ENCODE data around the gene CROCC2.

The CROCC2 gene

GRCh38 chr2:240881913-240882312 lies 24.2 kb upstream of the CROCC2 start:
- TF ChIP-seq ELF4 (IDR thresholded peaks at IDR 0.05) (no peak), NFRKB (IDR thresholded peaks at IDR 0.05) (no peak), ZNF384 (IDR thresholded peaks at IDR 0.05) (no peak), FOXM1 (IDR thresholded peaks at IDR 0.05; ENCODE audit: borderline replicate concordance) (no peak), SUZ12 (IDR thresholded peaks at IDR 0.05) (no peak), FOXK2 (IDR thresholded peaks at IDR 0.05) (no peak), TARDBP (IDR thresholded peaks at IDR 0.05) (no peak), SP1 (IDR thresholded peaks at IDR 0.05) (no peak), ARNT (IDR thresholded peaks at IDR 0.05) (no peak), L3MBTL2 (conservative IDR thresholded peaks at IDR 0.05) (no peak), HDGF (IDR thresholded peaks at IDR 0.05; ENCODE audit: borderline replicate concordance) (no peak), FOXA1 (IDR thresholded peaks at IDR 0.05) (no peak), BHLHE40 (IDR thresholded peaks at IDR 0.05; ENCODE audit: borderline replicate concordance) (no peak)
- ChIA-PET POLR2A (no interaction called here), CTCF (no interaction called here)
- no peak for DNase-seq (ENCODE audit: extremely low spot score)

DNA sequence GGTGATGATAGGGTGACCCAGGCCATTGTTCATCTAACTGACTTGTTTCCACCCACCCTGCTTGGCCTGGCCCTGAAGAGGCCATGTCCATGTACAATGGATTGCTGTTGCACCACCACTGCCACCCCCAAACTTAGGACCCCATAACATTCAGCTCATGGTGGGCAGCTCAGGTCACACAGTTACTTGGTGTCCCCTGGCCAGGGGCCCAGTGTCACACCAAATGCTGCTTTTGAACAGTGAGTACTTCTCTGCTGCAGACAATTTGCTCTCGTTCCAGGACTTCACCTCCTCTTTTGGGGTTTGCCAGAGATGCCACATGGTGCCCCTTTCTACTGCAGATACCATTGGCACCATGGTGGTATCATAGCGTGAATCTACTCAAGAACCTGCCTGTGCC lies 21.9 kb upstream of the CROCC2 start:
- no peak for DNase-seq (ENCODE audit: extremely low spot score)
- ChIA-PET POLR2A (no interaction called here), CTCF (no interaction called here)
- no peak for TF ChIP-seq SUZ12 (IDR thresholded peaks at IDR 0.05)
- TF ChIP-seq FOXA1 (IDR thresholded peaks at IDR 0.05): no peak
- TF ChIP-seq, protein P1, sequence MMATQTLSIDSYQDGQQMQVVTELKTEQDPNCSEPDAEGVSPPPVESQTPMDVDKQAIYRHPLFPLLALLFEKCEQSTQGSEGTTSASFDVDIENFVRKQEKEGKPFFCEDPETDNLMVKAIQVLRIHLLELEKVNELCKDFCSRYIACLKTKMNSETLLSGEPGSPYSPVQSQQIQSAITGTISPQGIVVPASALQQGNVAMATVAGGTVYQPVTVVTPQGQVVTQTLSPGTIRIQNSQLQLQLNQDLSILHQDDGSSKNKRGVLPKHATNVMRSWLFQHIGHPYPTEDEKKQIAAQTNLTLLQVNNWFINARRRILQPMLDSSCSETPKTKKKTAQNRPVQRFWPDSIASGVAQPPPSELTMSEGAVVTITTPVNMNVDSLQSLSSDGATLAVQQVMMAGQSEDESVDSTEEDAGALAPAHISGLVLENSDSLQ (IDR thresholded peaks at IDR 0.05): no peak
- no peak for TF ChIP-seq CTBP1 (IDR thresholded peaks at IDR 0.05; ENCODE audit: borderline replicate concordance)
- no peak for TF ChIP-seq FOXM1 (IDR thresholded peaks at IDR 0.05; ENCODE audit: borderline replicate concordance)
- no peak for TF ChIP-seq SP1 (IDR thresholded peaks at IDR 0.05)
- TF ChIP-seq ARNT (IDR thresholded peaks at IDR 0.05): no peak
- no peak for TF ChIP-seq FOXK2 (IDR thresholded peaks at IDR 0.05)
- TF ChIP-seq NFRKB (IDR thresholded peaks at IDR 0.05): no peak
- no peak for TF ChIP-seq ELF4 (IDR thresholded peaks at IDR 0.05)
- TF ChIP-seq LEF1 (IDR thresholded peaks at IDR 0.05; ENCODE audit: borderline replicate concordance): no peak
- no peak for TF ChIP-seq HDGF (IDR thresholded peaks at IDR 0.05; ENCODE audit: borderline replicate concordance)
- no peak for TF ChIP-seq BHLHE40 (IDR thresholded peaks at IDR 0.05; ENCODE audit: borderline replicate concordance)
- TF ChIP-seq ZNF384 (IDR thresholded peaks at IDR 0.05): no peak
- no peak for TF ChIP-seq L3MBTL2 (conservative IDR thresholded peaks at IDR 0.05)
- no peak for TF ChIP-seq TARDBP (IDR thresholded peaks at IDR 0.05)

DNA sequence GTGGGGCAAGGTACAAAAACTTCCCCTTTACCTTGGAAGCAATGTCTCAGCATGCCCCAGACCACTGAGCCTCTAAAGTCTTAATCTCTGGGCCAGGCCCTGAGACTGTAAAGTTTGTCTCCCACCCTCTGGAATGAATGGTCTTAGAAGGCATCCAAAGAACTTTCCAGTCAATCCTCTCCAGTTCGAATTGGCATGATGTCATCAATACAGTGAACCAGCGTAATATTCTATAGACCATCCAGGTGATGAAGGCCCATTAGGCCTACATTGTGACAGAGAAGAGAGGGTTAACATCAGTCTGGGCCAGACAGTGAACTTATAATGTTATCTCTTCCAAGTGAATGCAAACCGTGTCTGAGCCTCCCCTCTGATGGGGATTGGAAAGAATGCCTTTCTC lies 21.4 kb upstream of the CROCC2 start:
- no peak for DNase-seq (ENCODE audit: extremely low spot score)
- TF ChIP-seq ELF4 (IDR thresholded peaks at IDR 0.05): no peak
- ChIA-PET CTCF (no interaction called here), POLR2A (no interaction called here)

DNA sequence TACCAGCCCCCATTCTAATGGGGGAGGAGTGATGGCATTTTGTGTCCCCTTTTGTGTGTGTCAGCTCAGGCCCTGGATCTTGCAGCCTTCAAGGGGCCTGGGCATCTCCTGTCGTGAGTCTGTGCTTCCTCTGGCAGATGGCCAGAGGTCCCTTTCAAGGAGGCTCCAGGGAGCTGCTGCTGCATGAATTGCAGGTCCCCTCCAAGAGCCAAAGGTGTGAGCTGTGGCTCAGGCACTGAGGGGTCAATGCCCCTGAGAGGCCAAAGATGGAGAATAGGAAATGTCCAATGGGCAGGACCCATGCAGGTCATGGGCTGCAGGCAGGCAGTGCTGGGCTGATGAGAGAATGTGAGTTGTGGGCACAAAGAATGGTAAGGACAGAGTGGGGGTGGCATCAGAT lies 20.6 kb upstream of the CROCC2 start:
- POLR2A ChIA-PET: no interaction called here
- CTCF ChIA-PET: no interaction called here
- no peak for TF ChIP-seq HDGF (IDR thresholded peaks at IDR 0.05; ENCODE audit: borderline replicate concordance)
- no peak for TF ChIP-seq LEF1 (IDR thresholded peaks at IDR 0.05; ENCODE audit: borderline replicate concordance)
- TF ChIP-seq L3MBTL2 (conservative IDR thresholded peaks at IDR 0.05): no peak
- no peak for TF ChIP-seq ARNT (IDR thresholded peaks at IDR 0.05)
- TF ChIP-seq FOXM1 (IDR thresholded peaks at IDR 0.05; ENCODE audit: borderline replicate concordance): no peak
- no peak for TF ChIP-seq ELF4 (IDR thresholded peaks at IDR 0.05)
- no peak for TF ChIP-seq ZNF384 (IDR thresholded peaks at IDR 0.05)
- no peak for TF ChIP-seq NFRKB (IDR thresholded peaks at IDR 0.05)
- TF ChIP-seq CTBP1 (IDR thresholded peaks at IDR 0.05; ENCODE audit: borderline replicate concordance): no peak
- TF ChIP-seq SUZ12 (IDR thresholded peaks at IDR 0.05): no peak
- TF ChIP-seq SP1 (IDR thresholded peaks at IDR 0.05): no peak
- no peak for TF ChIP-seq BHLHE40 (IDR thresholded peaks at IDR 0.05; ENCODE audit: borderline replicate concordance)
- TF ChIP-seq, protein P1 (IDR thresholded peaks at IDR 0.05): no peak
- no peak for TF ChIP-seq FOXK2 (IDR thresholded peaks at IDR 0.05)
- DNase-seq (ENCODE audit: extremely low spot score): no peak

- ChIA-PET POLR2A (no interaction called here), CTCF (no interaction called here)
- DNase-seq (ENCODE audit: extremely low spot score): no peak
- TF ChIP-seq SUZ12 (IDR thresholded peaks at IDR 0.05): no peak
- no peak for TF ChIP-seq BHLHE40 (IDR thresholded peaks at IDR 0.05; ENCODE audit: borderline replicate concordance)
- no peak for TF ChIP-seq ELF4 (IDR thresholded peaks at IDR 0.05)
- TF ChIP-seq CTBP1 (IDR thresholded peaks at IDR 0.05; ENCODE audit: borderline replicate concordance): no peak
- TF ChIP-seq SP1 (IDR thresholded peaks at IDR 0.05): no peak
- no peak for TF ChIP-seq FOXA1 (IDR thresholded peaks at IDR 0.05)
- TF ChIP-seq NFRKB (IDR thresholded peaks at IDR 0.05): no peak
- TF ChIP-seq TARDBP (IDR thresholded peaks at IDR 0.05): no peak
- TF ChIP-seq, protein P1 (IDR thresholded peaks at IDR 0.05): no peak
These were observed 20.0 kb upstream of the CROCC2 start for GRCh38 chr2:240886023-240886565.

DNA sequence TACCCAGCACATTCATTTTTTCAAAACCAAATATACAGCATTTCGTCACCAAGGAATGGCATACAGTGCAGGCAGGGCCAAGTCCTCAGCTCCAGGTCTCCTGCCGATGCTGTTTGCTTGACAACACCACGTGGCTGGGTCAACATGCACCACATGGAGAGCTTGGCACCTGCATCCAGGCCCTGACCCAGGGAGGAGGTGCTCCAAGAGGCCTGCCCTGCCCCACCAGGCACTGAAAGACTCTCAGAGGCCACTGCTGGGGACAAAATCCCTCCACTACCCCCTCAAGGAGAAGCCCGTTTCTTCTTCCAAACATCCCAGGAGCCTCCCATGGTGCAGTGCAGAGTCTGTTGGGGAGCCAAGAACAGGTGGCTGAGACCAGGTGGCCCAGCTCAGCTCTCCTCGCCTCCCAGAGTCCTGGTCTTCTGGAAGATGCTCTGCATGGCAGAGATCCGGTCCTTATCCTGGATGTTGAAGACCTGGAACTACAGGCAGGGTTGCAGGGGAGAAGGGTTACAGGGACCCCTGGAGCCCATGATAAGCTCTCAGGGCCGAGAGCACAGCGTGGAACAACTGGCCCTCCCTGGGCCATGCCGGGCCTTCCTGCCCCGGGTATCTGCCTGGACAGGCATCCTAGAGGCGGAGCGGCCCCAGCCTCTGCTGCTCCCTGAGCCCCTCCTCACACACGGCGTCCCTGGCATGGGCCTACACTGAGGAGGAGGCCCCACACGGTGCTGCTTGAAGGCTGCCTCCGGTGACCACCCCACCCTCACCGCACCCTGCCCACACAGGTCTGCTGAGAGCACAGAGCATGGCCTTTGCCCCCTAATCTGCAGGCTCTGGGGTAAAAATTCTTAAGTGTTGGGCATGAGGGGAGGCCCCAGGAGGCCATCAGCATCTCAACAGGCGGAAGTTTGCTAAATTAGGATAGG lies 19.2 kb upstream of the CROCC2 start:
- POLR2A ChIA-PET: no interaction called here
- TF ChIP-seq BHLHE40 (IDR thresholded peaks at IDR 0.05; ENCODE audit: borderline replicate concordance) (no peak), ELF4 (IDR thresholded peaks at IDR 0.05) (no peak), NFRKB (IDR thresholded peaks at IDR 0.05) (no peak), FOXK2 (IDR thresholded peaks at IDR 0.05) (no peak), SP1 (IDR thresholded peaks at IDR 0.05) (no peak), ZNF384 (IDR thresholded peaks at IDR 0.05) (no peak), SUZ12 (IDR thresholded peaks at IDR 0.05) (no peak)
- TF ChIP-seq, protein P1 (IDR thresholded peaks at IDR 0.05): no peak
- DNase-seq (ENCODE audit: extremely low spot score): no peak
- CTCF ChIA-PET: no interaction called here
